KOPT-K1 (cell line): ENCODE data around the gene WDR53.
"Not testable (repeated sequence)": the region's sequence is repeated elsewhere in the genome, so short reads cannot be mapped to it uniquely, and the experiment has no call there.

Experiments
- H3K27ac ChIP-seq: fragments of 200-600 bp; sonication (generic); 2 replicates; pipeline ENCODE4 v1.5.1; 2016; ENCODE audit warnings: antibody characterized with exemption, mild to moderate bottlenecking, low read depth, low read length; ENCODE audit not compliant: poor library complexity, severe bottlenecking
- H3K36me3 ChIP-seq: fragments of 200-600 bp; sonication (generic); 2 replicates; pipeline ENCODE4 v1.5.1; 2017; ENCODE audit warnings: antibody characterized with exemption, mild to moderate bottlenecking, low read length, moderate library complexity; ENCODE audit not compliant: insufficient read depth
- H3K9me3 ChIP-seq: fragments of 200-600 bp; sonication (generic); 2 replicates; pipeline ENCODE4 v1.5.1; 2017; ENCODE audit warnings: antibody characterized with exemption, low read length, mild to moderate bottlenecking; ENCODE audit not compliant: insufficient read depth, poor library complexity, severe bottlenecking

WDR53 gene

DNA sequence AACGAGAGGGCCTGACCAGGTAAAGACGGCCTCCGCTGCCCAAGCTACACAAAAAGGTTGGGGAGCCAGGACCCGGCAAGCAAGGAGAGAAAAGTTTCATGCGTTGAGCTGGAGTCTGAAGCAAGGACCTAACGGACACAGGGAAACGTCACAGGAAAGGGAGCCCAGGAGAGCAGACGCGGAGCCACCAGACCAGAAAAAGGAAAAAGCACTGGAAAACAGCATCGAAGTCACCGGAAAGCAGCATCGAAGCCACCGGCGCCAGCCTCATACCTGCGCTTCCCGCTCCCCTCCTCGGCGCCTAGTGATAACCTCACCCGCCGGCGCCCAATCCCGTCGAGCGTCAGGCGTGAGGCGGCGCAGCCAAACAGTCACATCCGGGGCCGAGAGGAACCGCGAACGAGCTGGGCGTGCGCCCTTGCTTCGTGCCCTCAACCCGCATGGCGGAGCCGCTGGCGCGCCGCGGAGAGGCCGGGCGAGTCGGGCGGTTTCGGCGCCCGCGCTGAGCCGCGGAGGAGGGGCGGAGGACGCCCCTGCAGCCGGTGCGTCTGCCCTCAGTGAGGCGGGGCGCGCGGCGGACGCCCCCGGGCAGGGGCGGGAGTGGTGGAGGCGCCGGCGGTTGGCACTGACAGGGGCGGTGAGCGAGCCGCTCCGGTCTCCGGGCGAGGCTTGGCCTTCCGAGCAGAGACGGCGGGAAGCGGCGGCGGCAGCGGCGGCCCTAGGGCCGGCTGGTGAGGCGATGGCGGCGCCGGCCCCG, at the start of gene WDR53, which contains the start of gene FBXO45:
Gene WDR53, minus strand, starts transcription at position 309 of the 757 bp plus-strand sequence. CDS start 7,079 bp downstream, outside the sequence.
Gene FBXO45, plus strand, starts transcription at position 415 of the 757 bp plus-strand sequence. Its CDS starts 325 bp downstream, at position 740.
- Histone ChIP-seq H3K36me3 (peaks cover 29% of the 10 kb centered on the region), H3K9me3 (no peaks in the 10 kb centered on the region), H3K27ac (peak within 1 kb of the TSS; percentile 79)

DNA sequence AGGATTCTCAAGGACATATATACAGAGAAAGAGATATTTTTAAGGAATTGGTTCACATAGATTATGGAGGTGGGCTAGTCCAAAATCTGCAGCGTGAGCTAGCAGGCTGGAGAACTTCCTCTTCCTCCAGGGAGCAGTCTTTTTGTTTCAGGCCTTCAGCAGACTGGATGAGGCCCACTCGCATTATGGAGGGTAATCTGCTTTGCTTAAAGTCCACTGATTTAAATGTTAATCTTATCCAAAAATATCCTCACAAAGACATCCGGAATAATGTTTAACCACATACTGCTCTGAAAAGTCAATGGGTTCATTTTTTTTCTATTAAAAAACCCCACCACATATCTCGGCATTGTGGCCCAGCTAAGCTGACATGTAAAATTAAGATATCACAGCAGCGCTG, 48.9 kb upstream of the WDR53 start:
- Histone ChIP-seq H3K27ac (peak overlapping the region; percentile 99), H3K36me3 (no peaks in the 10 kb centered on the region), H3K9me3 (no peaks in the 10 kb centered on the region)

- not testable (repeated sequence) for H3K9me3 ChIP-seq, H3K36me3 ChIP-seq
- H3K27ac ChIP-seq = peak overlapping the region; percentile 99
Observed at GRCh38 chr3:196615234-196615633, 46.9 kb upstream of the WDR53 start.

DNA sequence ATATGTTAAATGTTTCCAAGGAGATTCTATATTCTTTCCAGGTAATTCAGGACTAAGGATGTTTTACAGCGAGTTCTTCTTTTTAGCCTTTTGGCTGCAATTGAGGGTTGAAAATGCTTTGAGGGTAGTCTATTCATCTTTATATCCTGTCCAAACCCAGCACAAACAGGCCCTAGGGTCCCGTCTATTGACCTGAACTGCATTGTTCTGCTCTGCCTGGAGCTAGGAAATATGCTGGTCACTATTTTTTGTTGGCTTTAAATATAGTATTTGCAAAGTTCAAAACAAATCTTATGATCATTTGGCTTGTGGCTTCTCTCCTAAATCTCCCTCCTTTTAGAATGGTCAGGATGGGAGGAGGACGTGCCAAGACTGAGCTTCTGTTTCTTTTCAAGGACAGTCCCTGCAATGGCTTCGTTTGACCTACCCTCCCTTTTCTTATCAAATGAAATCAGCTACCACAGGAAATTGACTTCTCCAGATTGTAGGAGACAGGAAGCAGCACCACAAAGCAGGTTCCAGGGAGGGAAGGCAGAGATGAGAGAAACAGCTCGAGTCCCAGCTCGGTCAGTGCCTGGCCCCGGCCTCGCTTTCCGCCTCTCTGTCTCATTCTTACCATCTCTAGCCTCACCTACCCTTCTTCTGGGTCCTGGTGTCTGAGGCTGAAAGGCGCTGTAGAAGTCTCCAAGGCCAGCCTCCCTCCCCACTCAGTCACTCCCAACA, 43.6 kb upstream of the WDR53 start:
- peak overlapping the region; percentile 99 for H3K27ac ChIP-seq
- no peaks in the 10 kb centered on the region for H3K36me3 ChIP-seq
- H3K9me3 ChIP-seq = no peaks in the 10 kb centered on the region

GRCh38 chr3:196609805-196610515, 41.6 kb upstream of the WDR53 start:
- Histone ChIP-seq H3K36me3 (no peaks in the 10 kb centered on the region), H3K9me3 (no peaks in the 10 kb centered on the region), H3K27ac (peak overlapping the region; percentile 99)

DNA sequence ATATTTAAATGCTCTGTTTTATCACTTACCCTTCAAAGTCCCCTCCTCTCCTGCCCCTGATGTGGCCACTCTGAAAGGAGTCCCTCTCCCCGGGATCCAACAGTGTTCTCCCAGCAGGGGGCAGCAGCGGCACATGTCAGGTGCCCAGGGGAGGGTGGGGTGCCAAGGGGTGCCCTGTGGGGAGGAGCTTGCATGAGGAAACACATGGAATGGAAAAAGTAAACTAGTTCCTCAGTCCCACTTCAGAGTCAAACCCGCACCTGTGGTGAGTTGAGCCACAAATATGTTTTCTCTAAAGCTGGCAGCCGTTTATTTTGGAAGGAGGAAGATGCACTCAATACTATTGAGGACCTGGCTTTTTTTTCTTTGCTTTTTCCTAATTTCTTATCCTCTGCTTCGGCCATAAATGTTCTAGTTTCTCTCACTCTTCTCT, 41.0 kb upstream of the WDR53 start:
- no peaks in the 10 kb centered on the region for H3K36me3 ChIP-seq
- no peaks in the 10 kb centered on the region for H3K9me3 ChIP-seq
- H3K27ac ChIP-seq = peak overlapping the region; percentile 99

DNA sequence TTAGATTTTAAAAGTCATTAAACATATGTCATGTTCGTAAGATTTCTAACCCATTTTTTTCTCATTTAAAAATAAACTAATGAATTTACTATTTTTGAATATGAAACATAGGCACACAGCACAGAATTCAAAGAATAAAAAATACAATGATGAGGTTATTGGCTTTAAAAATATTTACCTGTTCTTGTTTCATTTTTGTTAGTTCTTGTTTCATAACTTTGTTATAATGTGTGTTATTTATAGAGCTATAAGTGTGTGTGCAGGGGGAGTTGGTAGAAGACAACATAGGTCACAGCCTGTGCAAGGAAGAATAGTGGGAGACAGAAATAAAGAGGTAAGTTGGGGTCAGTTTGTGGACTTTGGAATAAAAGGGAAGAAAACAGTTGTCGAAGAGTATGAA, 40.3 kb upstream of the WDR53 start:
- Histone ChIP-seq H3K27ac (peak overlapping the region; percentile 99), H3K9me3 (no peaks in the 10 kb centered on the region), H3K36me3 (no peaks in the 10 kb centered on the region)

DNA sequence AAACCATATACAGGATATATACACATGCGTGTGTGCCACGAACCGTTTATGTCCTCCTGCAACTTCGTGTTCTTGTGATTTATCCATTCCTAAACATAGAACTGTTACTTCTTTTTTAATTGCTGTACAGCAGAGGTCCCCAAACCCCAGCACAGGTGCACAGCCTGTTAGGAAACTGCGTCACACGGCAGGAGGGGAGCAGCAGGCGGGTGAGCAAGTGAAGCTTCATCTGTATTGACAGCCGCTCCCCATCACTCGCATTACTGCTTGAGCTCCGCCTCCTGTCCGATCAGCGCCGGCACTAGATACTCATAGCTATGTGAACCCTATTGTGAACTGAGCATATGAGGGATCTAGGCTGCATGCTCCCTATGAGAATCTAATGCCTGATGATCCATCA, 36.2 kb upstream of the WDR53 start:
- H3K36me3 ChIP-seq = no peaks in the 10 kb centered on the region
- H3K9me3 ChIP-seq = no peaks in the 10 kb centered on the region
- H3K27ac ChIP-seq = peak overlapping the region; percentile 57

DNA sequence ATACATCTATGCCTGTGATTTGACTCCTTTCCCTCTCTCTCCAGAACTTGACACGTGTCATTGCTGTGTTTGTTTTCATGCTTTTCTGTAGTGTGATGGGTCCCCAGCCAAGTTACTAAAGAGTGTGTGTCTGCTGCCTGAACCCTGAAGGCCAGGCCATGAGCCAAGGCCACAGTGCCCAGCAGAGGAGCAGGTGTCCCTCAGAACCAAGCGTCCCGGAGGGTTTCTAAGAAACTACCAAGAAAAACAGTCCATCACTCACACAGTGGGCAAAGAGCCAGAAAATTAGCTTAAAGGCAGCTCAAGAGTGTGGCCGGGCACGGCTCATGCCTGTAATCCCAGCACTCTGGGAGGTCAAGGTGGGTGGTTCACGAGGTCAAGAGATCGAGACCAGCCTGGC, 35.3 kb upstream of the WDR53 start:
- no peaks in the 10 kb centered on the region for H3K36me3 ChIP-seq
- peak overlapping the region; percentile 57 for H3K27ac ChIP-seq
- no peaks in the 10 kb centered on the region for H3K9me3 ChIP-seq

- H3K27ac ChIP-seq = no peak overlapping the region
- H3K9me3 ChIP-seq = no peaks in the 10 kb centered on the region
- H3K36me3 ChIP-seq = no peaks in the 10 kb centered on the region
Observed at GRCh38 chr3:196602673-196603072, 34.3 kb upstream of the WDR53 start.

- Histone ChIP-seq H3K27ac (no peak overlapping the region), H3K36me3 (no peaks in the 10 kb centered on the region), H3K9me3 (no peaks in the 10 kb centered on the region)
Observed at GRCh38 chr3:196600359-196600758, 32.0 kb upstream of the WDR53 start.

GRCh38 chr3:196599734-196600128, 31.4 kb upstream of the WDR53 start:
- Histone ChIP-seq H3K9me3 (no peaks in the 10 kb centered on the region), H3K36me3 (no peaks in the 10 kb centered on the region), H3K27ac (no peak overlapping the region)

GRCh38 chr3:196597971-196598733, 29.8 kb upstream of the WDR53 start:
- H3K36me3 ChIP-seq, H3K9me3 ChIP-seq: not testable (repeated sequence)
- peak overlapping the region; percentile 59 for H3K27ac ChIP-seq

DNA sequence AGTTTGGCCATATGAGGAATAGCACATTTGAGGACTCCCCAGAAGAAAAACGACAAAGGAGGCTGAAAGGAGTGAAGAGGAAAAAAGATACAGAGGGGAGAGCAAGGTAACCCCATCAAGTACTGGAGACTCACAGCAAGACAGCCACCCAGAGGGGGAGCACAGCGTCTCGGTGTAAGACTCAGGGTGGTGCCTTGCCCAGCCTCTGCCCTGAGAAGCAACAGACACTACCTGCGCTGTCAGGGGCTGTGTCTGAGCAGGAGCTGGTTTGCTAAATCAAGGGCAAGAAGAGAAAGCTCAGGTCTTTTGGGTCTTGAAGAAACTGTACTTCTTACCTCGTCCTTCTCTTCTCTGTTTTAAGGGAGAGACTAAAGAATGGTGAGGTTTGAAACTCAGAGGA, 28.0 kb upstream of the WDR53 start:
- no peaks in the 10 kb centered on the region for H3K9me3 ChIP-seq
- H3K27ac ChIP-seq = peak overlapping the region; percentile 59
- no peaks in the 10 kb centered on the region for H3K36me3 ChIP-seq
